Mesodermal cell (in vitro differentiated cells): ENCODE data around the gene LAMA1.

Experiments used
- H3K27ac ChIP-seq: 2 replicates; pipeline ENCODE4 v1.7.0; 2013; ENCODE audit warnings: mild to moderate bottlenecking, low read depth, low read length, moderate library complexity; ENCODE audit not compliant: severe bottlenecking
- H3K36me3 ChIP-seq: 2 replicates; pipeline ENCODE4 v1.7.1; 2013; ENCODE audit warnings: mild to moderate bottlenecking, low read length, moderate library complexity; ENCODE audit not compliant: control insufficient read depth, insufficient read depth
- H3K4me1 ChIP-seq: one replicate; pipeline ENCODE4 v1.7.1; 2013; ENCODE audit warnings: mild to moderate bottlenecking, low read length; ENCODE audit not compliant: insufficient read depth, control insufficient read depth, poor library complexity, severe bottlenecking
- H3K4me3 ChIP-seq: 2 replicates; pipeline ENCODE4 v1.7.0; 2013; ENCODE audit warnings: low read length, control low read depth, mild to moderate bottlenecking; ENCODE audit not compliant: insufficient read depth, poor library complexity, severe bottlenecking; ENCODE audit errors: extremely low read depth
- H3K9me3 ChIP-seq: 2 replicates; pipeline ENCODE4 v1.7.1; 2013; ENCODE audit warnings: mild to moderate bottlenecking, low read length, moderate library complexity; ENCODE audit not compliant: control insufficient read depth
- WGBS, 2 experiments: methylation state at CpG; one replicate each; pipeline ENCODE4 v1.1.5; 2013; ENCODE audit warnings: missing lambda C conversion rate in 2 of 2; ENCODE audit not compliant: insufficient coverage in 2 of 2; 5-methylcytosine and 5-hydroxymethylcytosine counted together

Gene LAMA1

DNA sequence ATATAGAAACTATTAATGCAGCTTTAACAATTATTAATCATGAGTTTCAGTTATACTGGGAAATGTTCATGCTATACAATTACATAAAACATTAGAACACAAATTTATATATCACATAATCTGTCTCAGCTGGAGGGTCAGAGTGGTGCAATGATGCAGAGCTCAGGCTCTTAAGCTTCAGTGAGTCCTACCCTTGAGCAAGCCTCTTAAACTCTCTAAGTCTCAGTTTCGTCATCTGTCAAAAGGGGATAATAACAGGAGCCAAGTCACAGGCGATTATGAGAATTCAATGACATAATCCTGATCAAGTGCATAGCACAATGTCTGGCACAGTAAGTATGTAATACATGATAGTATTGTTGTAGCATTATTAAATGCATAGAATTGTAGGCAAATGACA lies 46.0 kb downstream of the LAMA1 start:
- Histone ChIP-seq H3K27ac (no peak overlapping the region), H3K9me3 (no peaks in the 10 kb centered on the region), H3K4me3 (no peak overlapping the region), H3K36me3 (peaks cover 6% of the 10 kb centered on the region), H3K4me1 (peaks cover 6% of the 10 kb centered on the region)
- WGBS, 2 experiments = 85 to 100% methylated on average over 1 to 2 of the region's 2 CpGs

DNA sequence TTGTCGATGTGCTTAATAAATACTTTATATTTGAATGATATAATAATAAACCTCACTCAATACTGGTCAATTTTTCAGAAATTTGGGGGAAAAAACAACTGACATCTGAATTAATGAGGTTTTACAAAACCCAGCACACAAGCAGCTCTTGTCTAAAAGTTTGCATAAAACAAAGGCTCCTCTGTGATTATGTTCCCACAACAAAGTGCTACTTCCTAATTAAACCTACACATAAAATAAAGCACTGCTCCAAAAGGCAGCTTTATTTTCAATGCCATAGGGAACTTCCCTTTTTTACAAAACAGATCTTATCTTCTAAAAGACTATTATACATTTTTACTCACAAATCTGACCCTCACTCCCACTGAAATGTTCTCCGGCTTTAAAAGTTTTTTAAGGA lies 47.1 kb downstream of the LAMA1 start:
- H3K36me3 ChIP-seq = peaks cover under 1% of the 10 kb centered on the region
- no peak overlapping the region for H3K4me3 ChIP-seq
- peaks cover 6% of the 10 kb centered on the region for H3K4me1 ChIP-seq
- peak overlapping the region; percentile 51 for H3K27ac ChIP-seq
- WGBS, 2 experiments = no CpG with 5 or more reads among the region's 2 CpGs
- H3K9me3 ChIP-seq = no peaks in the 10 kb centered on the region

DNA sequence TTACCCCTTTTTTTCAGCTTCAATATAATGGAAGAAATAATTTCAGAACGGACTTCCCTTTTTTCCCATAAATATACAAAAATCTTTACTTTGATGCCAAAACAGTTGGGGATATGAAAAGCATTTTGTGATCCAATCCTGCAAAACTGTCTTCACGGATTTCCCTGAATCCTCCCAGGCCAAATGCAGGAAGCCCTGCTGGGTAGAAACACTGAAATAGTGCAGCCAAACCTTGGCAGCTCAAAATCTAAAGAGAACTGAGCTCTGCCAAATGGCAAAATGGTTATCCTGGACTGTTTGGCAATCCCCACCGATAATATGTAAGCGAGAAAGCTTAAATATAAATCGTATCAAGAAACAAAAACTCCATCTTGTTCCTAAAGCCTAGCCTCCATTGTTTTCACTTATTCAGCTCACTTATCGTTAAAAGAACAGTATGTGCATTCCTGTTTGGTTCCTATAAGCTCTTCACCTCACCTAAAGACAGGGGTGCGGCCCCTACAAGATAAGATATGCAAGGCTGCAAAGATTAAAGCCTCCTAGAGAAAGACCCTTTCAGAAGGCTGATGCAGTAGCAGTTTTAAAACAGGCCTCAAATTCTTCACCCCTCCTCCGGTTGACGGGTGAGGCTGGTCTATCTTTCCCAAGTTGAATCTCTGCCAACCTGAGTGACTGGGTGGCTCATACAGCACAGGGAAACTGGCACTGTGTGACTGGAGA lies 48.6 kb downstream of the LAMA1 start:
- H3K27ac ChIP-seq = peak overlapping the region; percentile 24
- no peaks in the 10 kb centered on the region for H3K36me3 ChIP-seq
- H3K4me3 ChIP-seq = no peak overlapping the region
- peaks cover 7% of the 10 kb centered on the region for H3K4me1 ChIP-seq
- 86 to 88% methylated on average over 8 of the region's 9 CpGs for WGBS, 2 experiments
- no peaks in the 10 kb centered on the region for H3K9me3 ChIP-seq

DNA sequence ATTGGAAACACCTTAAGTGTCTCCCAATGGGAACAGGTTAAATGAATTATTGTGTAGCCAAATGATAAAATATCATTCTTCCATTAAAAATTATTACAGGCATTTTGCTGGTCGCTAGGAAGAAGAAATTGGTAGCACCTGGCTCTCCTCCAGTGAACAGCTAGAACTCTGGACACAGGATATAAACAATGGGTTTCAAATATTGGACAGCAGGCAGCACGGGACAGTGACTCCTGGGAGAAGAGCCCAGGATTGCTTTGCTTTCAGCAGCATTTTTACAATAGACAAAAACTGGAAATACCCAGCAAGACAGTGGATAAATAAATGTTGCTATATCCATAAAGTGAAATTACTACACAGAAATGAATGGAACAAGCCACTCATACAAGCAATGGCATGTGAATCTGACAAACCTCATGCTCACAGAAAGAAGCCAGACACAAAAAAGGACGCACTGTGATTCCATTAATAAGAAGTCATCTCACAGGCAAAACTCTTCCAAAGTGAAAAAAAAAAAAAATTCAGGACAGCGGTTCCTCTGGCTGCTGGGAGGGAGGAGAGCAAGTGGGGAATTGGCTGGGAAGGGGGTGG lies 50.5 kb downstream of the LAMA1 start:
- Histone ChIP-seq H3K9me3 (no peaks in the 10 kb centered on the region), H3K4me3 (no peak overlapping the region), H3K27ac (no peak overlapping the region), H3K4me1 (peaks cover 10% of the 10 kb centered on the region), H3K36me3 (no peaks in the 10 kb centered on the region)
- 100% methylated on average over 1 of the region's 4 CpGs; no CpG with 5 or more reads in 1 of the 2 experiments for WGBS, 2 experiments

DNA sequence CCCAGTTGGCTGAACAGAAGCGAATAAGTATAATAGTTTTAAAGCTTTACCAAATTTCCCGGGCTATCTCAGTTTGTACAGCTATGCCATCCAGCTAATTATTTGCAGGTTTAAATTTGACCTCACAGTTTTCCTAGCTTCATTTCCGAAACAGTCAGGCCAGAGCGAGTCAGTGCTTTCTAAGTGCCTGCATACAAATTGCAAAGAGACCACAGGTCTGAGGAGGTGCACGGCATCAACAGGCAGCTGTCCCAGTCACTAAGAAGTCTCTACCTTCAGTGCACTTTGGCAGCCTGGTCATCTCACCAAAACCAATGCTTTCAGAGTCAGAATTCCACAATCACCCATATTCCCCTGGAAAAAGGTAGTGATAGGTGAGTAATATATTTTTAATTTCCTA lies 51.9 kb downstream of the LAMA1 start:
- Histone ChIP-seq H3K4me3 (no peak overlapping the region), H3K4me1 (peaks cover 10% of the 10 kb centered on the region), H3K36me3 (no peaks in the 10 kb centered on the region), H3K27ac (no peak overlapping the region), H3K9me3 (no peaks in the 10 kb centered on the region)
- 95% methylated on average over 5 of the region's 5 CpGs for WGBS, 2 experiments

DNA sequence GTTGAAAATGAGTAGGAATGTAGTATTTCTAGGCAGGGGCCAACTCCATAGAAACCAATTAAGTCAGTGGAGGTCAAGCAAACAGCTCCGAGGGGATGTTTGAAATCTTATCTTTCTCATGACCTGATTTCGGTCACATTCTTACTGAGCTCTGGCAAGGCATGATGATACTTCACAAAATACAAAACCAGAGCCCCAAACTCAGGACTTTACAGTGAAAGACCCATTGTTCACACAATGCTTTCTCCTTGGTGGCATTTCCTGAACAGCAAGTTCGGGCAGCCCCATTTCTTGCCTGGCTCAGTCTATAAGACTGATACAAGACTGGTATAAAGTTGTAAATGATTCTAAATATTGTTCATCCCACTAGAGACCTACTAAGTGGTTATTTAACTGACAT lies 53.3 kb downstream of the LAMA1 start:
- peaks cover 4% of the 10 kb centered on the region for H3K4me1 ChIP-seq
- no peaks in the 10 kb centered on the region for H3K9me3 ChIP-seq
- H3K36me3 ChIP-seq = no peaks in the 10 kb centered on the region
- 64 to 80% methylated on average over 1 to 2 of the region's 3 CpGs for WGBS, 2 experiments
- peak overlapping the region; percentile 62 for H3K27ac ChIP-seq
- no peak overlapping the region for H3K4me3 ChIP-seq

DNA sequence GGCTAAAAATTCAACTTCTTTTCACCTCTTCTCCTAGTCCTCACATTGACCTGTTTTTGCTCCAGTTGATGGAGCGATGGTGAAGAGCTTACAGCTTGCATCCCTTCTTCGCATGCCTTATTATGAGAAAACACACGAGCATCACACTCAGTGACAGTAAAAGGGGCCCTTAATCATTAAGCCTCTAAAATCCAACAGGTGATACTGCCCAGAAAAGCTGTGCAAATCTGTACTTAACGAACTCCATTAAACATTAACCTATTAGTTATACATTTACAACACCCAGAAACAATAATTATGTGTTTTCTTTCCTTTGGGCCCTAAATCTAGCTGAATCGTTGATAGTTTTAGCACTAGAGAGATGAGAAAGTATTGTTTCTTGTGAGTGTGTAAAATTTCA lies 54.8 kb downstream of the LAMA1 start:
- H3K27ac ChIP-seq = no peak overlapping the region
- 87 to 96% methylated on average over 3 to 4 of the region's 5 CpGs for WGBS, 2 experiments
- no peak overlapping the region for H3K4me3 ChIP-seq
- no peaks in the 10 kb centered on the region for H3K9me3 ChIP-seq
- no peaks in the 10 kb centered on the region for H3K36me3 ChIP-seq
- peaks cover 4% of the 10 kb centered on the region for H3K4me1 ChIP-seq

DNA sequence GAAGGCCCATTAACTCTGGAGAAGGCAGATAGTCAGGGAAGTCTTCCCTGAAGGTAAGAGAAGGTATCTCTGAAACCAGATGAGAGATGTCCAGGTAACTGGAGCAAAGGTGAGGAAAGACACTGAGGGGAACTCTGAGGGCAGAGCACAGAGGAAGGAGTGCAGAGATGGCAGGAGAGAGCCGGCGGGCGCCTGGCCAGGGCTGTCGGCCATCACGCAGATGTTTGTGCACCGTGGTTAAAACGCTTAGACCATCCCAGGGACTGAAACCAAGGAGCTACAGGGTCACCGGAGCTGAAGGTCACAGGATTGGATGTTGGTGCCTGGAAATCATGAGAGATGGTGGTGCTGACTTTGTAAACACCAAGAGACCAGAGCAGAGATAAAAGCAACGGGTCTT lies 55.4 kb downstream of the LAMA1 start:
- no peak overlapping the region for H3K27ac ChIP-seq
- no peaks in the 10 kb centered on the region for H3K36me3 ChIP-seq
- no peaks in the 10 kb centered on the region for H3K9me3 ChIP-seq
- WGBS, 2 experiments = 88 to 97% methylated on average over 8 to 9 of the region's 9 CpGs
- peaks cover 4% of the 10 kb centered on the region for H3K4me1 ChIP-seq
- H3K4me3 ChIP-seq = no peak overlapping the region

DNA sequence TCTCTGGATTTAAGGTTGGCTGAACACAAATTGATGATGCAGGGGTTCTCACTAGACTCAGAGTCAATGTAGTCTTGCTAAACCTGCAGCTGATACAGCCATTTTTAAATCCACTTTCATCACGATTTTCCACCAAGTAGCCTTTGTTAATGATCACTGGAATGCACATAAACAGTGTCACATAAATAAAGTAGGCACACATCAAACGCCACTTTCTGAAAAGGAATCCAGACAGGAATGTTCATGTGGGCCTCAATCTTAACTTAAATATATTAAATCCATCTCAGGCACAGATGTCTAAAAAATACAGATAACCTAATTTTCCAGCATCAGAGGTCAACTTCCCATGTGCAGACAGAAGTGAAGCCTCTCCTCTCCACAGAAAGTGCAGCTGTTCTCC lies 58.3 kb downstream of the LAMA1 start:
- H3K36me3 ChIP-seq = no peaks in the 10 kb centered on the region
- WGBS, 2 experiments = 100% methylated on average over 1 to 2 of the region's 2 CpGs
- H3K4me1 ChIP-seq = peaks cover 4% of the 10 kb centered on the region
- H3K4me3 ChIP-seq = no peak overlapping the region
- H3K9me3 ChIP-seq = no peaks in the 10 kb centered on the region
- H3K27ac ChIP-seq = no peak overlapping the region

DNA sequence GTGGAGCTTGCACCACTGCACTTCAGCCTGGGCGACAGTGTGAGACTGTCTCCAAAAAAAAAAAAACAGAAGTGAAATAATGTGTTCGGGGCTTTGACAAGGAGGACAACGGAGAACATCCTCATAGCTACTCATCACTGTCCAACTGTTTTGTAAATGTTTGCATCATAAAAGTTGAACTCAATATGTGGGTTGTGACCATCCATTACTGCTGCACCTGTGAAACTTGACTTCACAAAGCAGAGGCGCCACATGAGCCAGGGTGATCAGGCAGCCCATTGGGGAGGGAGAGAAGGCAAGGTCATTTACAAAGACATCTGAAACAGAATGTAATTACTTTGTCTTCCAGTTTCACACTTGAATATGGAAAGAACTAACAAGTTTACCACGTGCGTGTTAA lies 61.6 kb downstream of the LAMA1 start:
- WGBS, 2 experiments = 88 to 100% methylated on average over 3 of the region's 6 CpGs
- Histone ChIP-seq H3K27ac (no peak overlapping the region), H3K36me3 (no peaks in the 10 kb centered on the region), H3K4me1 (no peaks in the 10 kb centered on the region), H3K9me3 (no peaks in the 10 kb centered on the region), H3K4me3 (no peak overlapping the region)

DNA sequence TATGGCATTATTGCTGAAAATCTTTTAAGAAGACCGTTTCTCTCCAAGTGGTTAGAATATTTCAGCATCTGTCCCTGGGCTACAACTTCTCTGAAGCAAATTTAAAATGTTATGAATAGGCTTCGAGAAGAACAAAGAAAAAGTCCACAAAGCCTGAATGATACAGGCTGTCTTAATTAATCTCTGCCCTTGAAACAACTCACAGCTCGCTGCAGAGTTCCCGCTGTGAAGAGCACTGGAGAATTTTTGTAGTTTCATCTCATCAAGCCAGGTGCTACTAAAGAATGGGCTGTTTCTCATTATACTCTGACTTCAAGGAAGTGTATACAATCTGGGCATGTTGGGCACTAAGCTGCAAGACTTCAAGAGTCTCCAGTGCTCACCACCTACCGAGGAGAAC lies 67.6 kb downstream of the LAMA1 start:
- H3K9me3 ChIP-seq = no peaks in the 10 kb centered on the region
- no peak overlapping the region for H3K4me3 ChIP-seq
- no peak overlapping the region for H3K27ac ChIP-seq
- H3K36me3 ChIP-seq = peaks cover 10% of the 10 kb centered on the region
- H3K4me1 ChIP-seq = no peaks in the 10 kb centered on the region
- WGBS, 2 experiments = 86 to 91% methylated on average over 1 to 3 of the region's 5 CpGs
